IMR-90 (cell line): ENCODE measurements around the gene E2F3.

ENCODE experiments used
- BHLHE40 ChIP-seq: fragments of 150-350 bp; IDR thresholded peaks from 2 replicates; pipeline ENCODE4 v1.6.1; 2016; ENCODE audit warnings: mild to moderate bottlenecking, low read depth, low read length
- MAZ ChIP-seq: IDR thresholded peaks from 2 replicates; pipeline ENCODE4 v1.6.1; 2012; ENCODE audit warnings: low read depth, mild to moderate bottlenecking, low read length, improper control_type of control experiment, moderate library complexity, borderline replicate concordance
- MXI1 ChIP-seq: IDR thresholded peaks from 2 replicates; pipeline ENCODE4 v1.6.1; 2012; ENCODE audit warnings: low read depth, mild to moderate bottlenecking, low read length, moderate library complexity, borderline replicate concordance
- POLR2A ChIP-seq: IDR thresholded peaks from 2 replicates; pipeline ENCODE4 v1.6.1; 2012; ENCODE audit warnings: mild to moderate bottlenecking, low read depth, low read length
- RAD21 ChIP-seq: IDR thresholded peaks from 2 replicates; pipeline ENCODE4 v1.6.1; 2012; ENCODE audit warnings: low read length, improper control_type of control experiment
- TF ChIP-seq, protein P1 (sequence below): conservative IDR thresholded peaks from 2 replicates; pipeline ENCODE4 v1.5.1; 2012; ENCODE audit warnings: mild to moderate bottlenecking, low read depth, low read length, improper control_type of control experiment

DNA sequence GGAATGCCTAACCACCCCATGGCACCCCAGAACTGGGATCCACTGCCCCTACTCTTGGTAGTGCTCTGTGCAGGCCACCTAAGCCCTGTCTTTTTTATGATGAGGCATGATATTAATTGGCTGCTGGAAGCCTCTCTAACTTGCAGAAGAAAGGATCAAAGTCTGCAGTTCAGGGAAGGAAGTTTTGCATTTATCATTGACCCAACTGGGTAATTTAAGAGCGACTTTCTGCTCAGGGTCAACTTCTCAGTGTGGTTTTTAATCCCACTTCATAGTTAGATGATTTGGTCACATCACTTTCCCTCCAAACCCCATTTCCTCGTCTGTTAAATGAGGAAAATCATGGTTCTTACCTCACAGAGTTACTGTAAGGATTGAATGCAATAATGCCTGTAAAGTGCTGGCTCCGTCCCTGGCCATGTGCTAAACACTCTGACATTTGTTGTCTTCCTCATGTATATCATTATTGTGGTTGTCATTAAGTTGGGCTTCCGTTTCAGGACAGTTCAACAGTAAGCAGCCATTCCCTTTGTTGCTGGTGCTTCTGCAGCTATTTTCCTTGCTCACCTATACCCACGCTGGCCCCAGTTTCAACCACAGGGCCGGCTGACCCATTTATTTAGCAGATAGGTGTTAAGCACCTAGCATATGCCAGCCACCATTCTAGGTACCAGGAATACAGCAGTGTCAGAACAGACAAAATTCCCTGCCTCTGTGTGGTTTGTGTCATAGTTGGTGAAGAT, 14.2 kb downstream of the E2F3 start:
- TF ChIP-seq MAZ (no peak), BHLHE40 (no peak), POLR2A (no peak), RAD21 (no peak), MXI1 (no peak)
- TF ChIP-seq, protein P1, sequence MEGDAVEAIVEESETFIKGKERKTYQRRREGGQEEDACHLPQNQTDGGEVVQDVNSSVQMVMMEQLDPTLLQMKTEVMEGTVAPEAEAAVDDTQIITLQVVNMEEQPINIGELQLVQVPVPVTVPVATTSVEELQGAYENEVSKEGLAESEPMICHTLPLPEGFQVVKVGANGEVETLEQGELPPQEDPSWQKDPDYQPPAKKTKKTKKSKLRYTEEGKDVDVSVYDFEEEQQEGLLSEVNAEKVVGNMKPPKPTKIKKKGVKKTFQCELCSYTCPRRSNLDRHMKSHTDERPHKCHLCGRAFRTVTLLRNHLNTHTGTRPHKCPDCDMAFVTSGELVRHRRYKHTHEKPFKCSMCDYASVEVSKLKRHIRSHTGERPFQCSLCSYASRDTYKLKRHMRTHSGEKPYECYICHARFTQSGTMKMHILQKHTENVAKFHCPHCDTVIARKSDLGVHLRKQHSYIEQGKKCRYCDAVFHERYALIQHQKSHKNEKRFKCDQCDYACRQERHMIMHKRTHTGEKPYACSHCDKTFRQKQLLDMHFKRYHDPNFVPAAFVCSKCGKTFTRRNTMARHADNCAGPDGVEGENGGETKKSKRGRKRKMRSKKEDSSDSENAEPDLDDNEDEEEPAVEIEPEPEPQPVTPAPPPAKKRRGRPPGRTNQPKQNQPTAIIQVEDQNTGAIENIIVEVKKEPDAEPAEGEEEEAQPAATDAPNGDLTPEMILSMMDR = no peak
